Measurements from ENCODE around the gene MEIS1.
"Not testable (repeated sequence)": the region's sequence is repeated elsewhere in the genome, so short reads cannot be mapped to it uniquely, and the experiment has no call there.

Gene MEIS1

GRCh38 chr2:66470199-66470598 lies 35.3 kb downstream of the MEIS1 start:
- DNase-seq: no peak

- no peak for DNase-seq
Measured at GRCh38 chr2:66472225-66472843, 37.4 kb downstream of the MEIS1 start.

- no peak for DNase-seq
Measured at GRCh38 chr2:66477135-66477842, 42.4 kb downstream of the MEIS1 start.

- DNase-seq: no peak
Measured at GRCh38 chr2:66478299-66478698, 43.4 kb downstream of the MEIS1 start.

GRCh38 chr2:66478731-66479316 lies 43.9 kb downstream of the MEIS1 start:
- no peak for DNase-seq

- no peak for DNase-seq
Measured at GRCh38 chr2:66481100-66481549, 46.2 kb downstream of the MEIS1 start.

- not testable (repeated sequence) for DNase-seq
Measured at GRCh38 chr2:66485252-66485651, 50.3 kb downstream of the MEIS1 start.

GRCh38 chr2:66488946-66489345 lies 54.0 kb downstream of the MEIS1 start:
- no peak for DNase-seq

- DNase-seq: no peak
Measured at GRCh38 chr2:66489436-66489835, 54.5 kb downstream of the MEIS1 start.

- DNase-seq: no peak
Measured at GRCh38 chr2:66490588-66491001, 55.7 kb downstream of the MEIS1 start.

GRCh38 chr2:66494708-66495107 lies 59.8 kb downstream of the MEIS1 start:
- no peak for DNase-seq

- DNase-seq: no peak
Measured at GRCh38 chr2:66495788-66496640, 61.1 kb downstream of the MEIS1 start.

- no peak for DNase-seq
Measured at GRCh38 chr2:66496670-66497420, 61.9 kb downstream of the MEIS1 start.

GRCh38 chr2:66497431-66498288 lies 62.7 kb downstream of the MEIS1 start:
- DNase-seq: no peak

GRCh38 chr2:66498289-66498975 lies 63.5 kb downstream of the MEIS1 start:
- DNase-seq: no peak

- DNase-seq: no peak
Measured at GRCh38 chr2:66501267-66501666, 66.3 kb downstream of the MEIS1 start.

- DNase-seq: no peak
Measured at GRCh38 chr2:66506265-66506664, 71.3 kb downstream of the MEIS1 start.

- no peak for DNase-seq
Measured at GRCh38 chr2:66507673-66508201, 72.8 kb downstream of the MEIS1 start.

- no peak for DNase-seq
Measured at GRCh38 chr2:66508484-66509071, 73.7 kb downstream of the MEIS1 start.

- DNase-seq: no peak
Measured at GRCh38 chr2:66509326-66509811, 74.4 kb downstream of the MEIS1 start.
